Activated CD8-positive, alpha-beta memory T cell treated with anti-CD3 and anti-CD28 coated beads, Interleukin-2, amount 50 U/mL, for 24 hours (primary cell): Measurements from ENCODE around the gene KATNAL2.
"Not testable (repeated sequence)": the region's sequence is repeated elsewhere in the genome, so short reads cannot be mapped to it uniquely, and the experiment has no call there.

ENCODE experiments used
- DNase-seq: peaks from one replicate; pipeline ENCODE4 v3.0.0-alpha.2; 2020; ENCODE audit errors: extremely low read depth

The KATNAL2 gene

DNA sequence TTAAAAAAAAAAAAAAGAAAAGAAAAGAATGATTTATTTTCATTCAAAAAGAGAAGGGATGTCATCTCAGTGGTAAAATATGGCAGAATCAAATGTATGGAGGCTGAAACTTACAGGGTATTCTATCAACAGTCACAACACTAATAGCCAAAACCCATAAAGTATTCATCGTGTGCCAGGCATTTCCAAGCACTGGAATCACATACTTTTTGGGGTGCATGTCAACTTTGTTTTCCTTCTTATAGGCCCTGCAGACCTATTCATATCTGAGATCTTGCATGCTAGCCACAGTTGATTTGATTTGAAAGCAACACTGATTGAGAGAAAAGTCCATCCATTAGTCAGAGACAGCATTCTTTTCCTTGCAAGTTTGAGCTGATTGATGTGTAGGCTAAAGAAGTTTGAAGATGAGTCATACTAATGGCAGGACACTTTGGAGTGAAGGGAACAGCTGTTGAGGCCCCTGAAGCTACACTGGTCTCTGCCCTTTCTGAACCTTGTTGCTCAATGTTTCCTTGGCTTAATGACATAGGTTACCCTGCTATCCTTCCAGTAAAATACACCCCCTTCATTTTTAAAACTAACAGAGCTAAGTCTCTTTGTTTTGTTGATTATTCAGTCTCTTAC is 22.0 kb downstream of the KATNAL2 start:
- no peak for DNase-seq

DNA sequence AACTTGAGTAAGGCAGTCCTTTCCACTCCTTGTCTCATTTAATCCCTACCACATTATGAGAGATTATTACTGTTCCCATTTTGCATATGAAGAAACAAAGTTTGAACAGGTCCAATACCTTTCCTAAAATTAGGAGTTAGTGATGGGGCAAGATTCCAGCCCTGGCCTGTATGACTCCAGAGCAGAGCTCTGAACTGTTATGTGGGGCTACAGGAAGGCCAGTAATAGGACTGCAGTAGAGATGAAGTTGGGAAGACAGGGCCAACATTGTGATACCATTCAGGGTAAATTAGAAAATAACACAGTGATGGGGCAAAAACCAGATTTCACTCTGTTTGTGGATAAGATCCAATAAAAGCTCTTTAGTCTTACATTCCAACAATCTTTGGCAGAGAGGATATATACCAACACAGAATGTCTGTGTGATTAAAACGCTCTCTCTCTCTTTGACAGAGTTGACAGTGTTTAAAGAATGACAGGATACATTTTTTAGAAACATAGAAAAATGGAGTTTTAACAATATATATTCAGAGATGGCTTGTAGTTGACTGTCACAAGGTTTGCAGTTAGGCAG is 22.7 kb downstream of the KATNAL2 start:
- no peak for DNase-seq

DNA sequence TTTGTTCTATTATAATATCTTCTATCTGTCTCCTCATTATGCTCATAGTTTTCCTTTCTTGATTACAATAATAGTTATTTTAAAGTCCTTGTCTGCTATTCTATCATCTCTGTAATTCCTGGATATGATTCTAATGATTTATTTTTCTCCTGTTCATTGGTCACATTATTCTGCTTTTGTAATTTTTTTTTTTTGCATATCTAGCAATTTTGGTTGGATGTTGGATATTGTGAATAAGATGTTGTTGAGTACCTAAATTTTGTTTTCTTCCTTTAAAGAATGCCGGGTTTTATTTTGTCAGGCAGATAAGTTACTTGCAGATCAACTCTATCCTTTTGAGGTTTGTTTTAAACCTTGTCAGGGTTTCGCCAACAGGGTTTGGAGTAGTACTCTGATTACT is 25.2 kb downstream of the KATNAL2 start:
- DNase-seq: no peak

DNA sequence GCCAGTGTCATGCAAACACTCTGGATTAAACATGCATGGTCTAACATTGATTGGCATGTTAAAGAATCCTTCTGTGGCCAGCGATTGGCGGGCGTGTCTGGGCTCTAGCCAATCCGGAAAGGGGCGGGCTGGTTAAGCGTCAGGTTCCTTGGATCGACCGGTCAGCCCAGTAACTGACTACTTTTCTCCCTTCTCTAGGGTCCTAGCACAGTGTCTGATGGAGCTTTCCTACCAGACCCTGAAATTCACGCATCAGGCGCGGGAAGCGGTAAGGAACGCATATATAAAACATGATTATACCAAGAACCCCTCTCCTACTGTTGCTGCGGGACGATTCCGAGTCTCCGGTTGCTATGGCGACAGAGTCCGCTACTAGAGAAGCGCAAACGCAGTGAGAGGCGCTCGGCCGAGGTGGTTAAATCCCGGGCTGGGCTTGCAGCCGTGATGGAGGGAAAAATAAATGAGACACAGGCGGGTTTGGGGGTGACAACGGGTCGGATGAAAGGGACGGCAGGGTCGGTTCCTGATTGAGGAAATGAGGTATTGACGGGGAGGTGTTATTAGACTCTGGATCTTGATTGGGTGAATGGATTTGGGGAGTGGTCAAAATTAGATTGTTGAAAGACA is 29.4 kb downstream of the KATNAL2 start:
- DNase-seq: no peak

DNA sequence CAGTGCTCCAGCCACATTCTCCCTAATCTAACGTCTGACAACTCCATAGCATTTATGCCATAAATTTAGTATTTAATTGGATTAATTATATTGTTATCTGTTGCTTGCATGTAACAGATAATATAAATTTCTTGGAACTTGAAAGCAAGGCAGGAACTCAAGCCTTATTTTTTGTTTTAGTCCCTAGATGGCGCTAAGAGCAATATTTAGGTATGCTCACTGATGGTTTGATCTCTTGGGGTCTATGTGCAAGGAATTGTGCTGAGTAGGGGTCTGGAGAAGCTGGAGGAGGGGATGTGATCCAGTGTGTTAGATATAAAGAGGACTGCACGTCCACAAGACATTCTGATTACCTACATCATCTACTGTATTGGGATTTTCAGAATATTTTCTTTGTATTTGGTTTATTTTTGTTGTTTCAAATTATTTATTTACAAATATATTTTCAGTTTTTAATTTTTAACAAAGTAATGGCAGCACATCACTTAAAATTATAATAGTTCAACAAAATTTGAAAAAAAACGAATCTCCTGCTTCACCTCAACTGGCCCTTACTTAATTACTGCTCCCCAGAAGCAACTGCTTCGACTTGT is 32.8 kb downstream of the KATNAL2 start:
- DNase-seq: no peak

DNA sequence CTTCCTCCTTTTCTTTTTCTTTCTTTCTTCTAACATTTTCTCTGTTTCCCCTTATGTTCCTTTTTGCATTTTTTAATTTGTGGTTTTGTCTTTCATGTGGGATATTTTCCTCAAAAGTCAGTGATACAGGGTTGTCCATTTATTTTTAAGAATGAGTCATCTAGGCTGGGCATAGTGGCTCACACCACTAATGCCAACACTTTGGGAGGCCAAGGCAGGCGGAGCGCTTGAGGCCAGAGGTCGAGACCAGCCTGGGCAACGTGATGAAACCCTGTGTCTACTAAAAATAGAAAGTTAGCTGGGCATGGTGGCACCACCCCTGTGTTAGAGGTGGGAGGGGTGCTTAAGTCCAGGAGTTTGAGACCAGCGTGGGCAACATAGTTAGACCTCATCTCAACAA is 35.8 kb downstream of the KATNAL2 start:
- no peak for DNase-seq

DNA sequence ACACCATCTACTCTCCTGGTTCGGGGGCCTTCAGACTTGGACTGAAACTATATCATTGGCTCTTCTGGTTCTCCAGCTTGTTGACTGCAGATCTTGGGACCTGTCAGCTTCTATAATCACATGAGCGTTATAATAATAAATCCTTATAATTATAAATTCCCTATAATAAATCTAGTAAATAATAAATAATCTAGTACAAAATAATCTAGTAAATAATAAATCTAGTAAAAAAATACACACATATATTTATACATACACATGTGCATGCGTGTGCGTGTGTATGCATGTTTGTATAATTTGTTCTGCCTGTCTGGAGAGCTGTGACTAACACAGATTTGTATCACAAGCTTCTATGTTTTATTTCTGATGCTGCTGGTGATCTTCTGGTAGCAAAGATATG is 40.8 kb downstream of the KATNAL2 start:
- DNase-seq: no peak

DNA sequence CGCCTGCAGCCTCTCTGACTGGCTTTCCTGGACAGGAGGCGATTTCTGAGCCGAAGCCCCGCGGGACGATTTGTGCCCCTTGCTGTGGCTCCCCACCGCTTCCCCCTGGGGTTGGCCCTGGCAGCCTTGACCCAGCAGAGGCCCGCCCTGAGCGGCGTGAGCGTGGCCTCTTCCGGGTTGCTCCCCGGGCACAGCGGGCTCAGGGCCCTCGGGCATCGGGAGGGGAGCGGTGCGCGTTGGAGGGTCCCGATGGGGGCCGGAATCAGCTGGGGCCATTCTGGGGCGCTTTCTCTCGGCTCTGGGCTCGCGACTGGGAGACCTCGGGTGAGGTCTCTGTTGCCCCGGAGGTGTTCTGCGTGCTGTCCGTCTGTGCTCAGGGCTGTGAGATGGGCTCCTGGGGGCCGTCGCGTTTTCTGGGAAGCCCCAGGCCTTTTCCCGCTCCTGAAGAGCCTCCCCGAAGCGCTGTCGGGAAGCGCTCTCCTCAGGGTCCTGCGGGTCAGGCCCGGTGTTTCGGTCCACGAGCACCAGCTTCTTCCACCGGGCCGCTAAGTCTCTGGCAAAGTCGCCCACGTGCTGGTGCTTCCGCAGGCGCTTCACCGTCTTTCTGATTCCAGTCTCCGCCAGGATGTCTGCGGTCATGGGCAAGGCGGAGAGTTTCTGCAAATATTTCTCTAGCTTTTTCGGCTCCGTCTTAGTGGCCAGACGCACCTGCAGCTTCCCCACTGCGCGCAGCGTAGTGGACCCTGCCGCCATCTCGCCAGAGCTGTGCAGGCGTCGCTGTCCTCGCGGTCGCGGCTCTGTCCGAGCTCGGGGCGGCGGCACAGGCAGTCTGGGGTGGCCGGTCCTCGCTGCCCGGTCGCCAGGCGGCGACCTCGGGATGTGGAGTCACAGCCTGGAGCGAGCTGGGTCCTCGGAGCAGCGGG is 46.5 kb downstream of the KATNAL2 start:
- DNase-seq: not testable (repeated sequence)

DNA sequence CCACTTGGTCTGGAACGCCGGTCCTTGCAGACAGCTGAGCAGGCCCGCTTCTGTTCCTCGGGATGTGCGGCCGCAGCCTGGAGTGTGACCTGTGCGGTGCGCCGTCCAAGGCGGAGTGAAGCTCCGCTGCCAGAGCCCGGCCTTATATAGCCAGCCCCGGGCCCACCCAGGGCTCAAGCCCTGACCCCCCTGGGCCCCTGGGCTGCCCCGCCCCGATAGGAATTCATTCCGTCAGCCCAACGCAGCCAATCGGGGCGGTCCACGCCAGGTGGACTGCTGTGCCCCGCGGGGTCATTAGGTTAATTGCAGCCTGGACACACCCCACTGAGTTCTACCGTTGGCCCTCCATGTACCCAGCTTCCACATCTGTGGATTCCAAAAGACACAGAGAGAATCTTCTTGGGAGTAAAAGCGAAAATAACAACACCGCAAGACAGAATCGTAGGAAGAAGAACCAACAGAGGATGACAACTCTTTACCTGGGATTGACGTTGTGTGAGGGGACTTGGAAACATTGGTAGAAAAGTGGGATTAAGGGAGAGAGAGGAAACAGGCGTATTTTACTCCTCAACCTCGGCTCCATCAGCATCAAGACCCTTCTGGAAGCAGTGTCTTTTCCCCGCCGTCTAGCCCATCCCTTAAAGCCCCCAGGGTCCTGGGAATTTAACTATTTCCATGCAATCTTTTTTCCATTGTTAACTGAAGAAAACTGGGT is 47.3 kb downstream of the KATNAL2 start:
- not testable (repeated sequence) for DNase-seq

DNA sequence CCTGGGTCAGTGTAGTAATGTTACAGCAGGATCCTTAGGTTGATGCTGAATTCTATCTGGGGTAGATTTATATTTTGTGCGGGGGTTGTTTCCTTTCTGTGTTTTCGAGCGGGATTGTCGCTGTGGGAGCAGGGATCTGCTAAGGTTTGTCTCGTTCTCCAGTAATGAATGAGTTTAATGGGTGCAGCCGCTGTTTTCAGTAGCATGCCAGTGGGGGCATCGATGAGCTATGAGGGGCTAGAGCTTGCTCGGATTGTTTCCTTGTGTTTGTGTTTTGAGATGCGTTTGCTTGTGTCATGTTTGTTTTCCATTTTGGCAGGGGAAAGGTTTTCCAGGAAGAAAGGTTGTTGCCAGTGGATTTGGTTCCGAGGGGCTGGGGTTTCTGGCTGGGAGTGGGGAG is 48.9 kb downstream of the KATNAL2 start:
- not testable (repeated sequence) for DNase-seq

DNA sequence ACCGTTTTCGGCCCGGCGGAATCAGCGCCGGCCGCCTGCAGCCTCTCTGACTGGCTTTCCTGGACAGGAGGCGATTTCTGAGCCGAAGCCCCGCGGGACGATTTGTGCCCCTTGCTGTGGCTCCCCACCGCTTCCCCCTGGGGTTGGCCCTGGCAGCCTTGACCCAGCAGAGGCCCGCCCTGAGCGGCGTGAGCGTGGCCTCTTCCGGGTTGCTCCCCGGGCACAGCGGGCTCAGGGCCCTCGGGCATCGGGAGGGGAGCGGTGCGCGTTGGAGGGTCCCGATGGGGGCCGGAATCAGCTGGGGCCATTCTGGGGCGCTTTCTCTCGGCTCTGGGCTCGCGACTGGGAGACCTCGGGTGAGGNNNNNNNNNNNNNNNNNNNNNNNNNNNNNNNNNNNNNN is 52.1 kb downstream of the KATNAL2 start:
- DNase-seq: not testable (repeated sequence)

DNA sequence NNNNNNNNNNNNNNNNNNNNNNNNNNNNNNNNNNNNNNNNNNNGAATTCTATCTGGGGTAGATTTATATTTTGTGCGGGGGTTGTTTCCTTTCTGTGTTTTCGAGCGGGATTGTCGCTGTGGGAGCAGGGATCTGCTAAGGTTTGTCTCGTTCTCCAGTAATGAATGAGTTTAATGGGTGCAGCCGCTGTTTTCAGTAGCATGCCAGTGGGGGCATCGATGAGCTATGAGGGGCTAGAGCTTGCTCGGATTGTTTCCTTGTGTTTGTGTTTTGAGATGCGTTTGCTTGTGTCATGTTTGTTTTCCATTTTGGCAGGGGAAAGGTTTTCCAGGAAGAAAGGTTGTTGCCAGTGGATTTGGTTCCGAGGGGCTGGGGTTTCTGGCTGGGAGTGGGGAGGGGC is 102.5 kb downstream of the KATNAL2 start:
- not testable (repeated sequence) for DNase-seq

DNA sequence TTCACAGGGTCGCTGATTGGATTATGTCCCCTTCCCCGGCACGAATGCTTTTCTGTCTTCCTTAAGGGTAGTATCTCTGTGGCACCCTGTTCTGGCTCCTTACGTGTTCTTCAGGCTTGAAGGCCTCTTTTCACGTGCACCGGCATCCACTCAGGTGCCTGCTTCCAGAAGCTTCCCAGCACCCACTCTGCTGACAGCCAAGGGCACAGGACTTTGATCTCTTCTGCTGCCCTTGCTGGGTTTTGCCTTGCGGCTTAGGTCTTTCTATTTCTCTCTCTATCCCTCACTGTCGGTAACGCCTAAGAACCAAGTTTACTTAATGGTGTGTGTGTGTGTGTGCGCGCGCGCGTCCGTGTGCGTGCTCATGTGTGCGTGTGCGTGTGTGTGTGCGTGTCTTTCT is 103.4 kb downstream of the KATNAL2 start:
- not testable (repeated sequence) for DNase-seq

DNA sequence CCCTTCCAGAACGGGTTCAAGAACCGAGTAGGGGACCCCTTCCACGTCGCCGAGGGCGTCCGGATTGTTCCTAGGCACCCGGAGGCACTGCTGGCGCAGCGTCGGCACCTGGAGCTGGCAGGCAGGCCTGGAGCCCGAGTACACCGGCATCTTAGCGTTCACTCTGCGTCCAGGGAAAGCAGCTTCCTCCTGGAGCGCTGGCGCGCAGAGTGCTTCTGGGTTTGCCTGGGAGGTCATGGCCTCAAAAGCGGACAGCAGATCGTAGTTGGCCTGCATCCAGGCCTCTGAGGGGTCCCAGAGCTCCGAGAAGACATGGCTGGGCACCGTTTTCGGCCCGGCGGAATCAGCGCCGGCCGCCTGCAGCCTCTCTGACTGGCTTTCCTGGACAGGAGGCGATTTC is 105.4 kb downstream of the KATNAL2 start:
- not testable (repeated sequence) for DNase-seq

DNA sequence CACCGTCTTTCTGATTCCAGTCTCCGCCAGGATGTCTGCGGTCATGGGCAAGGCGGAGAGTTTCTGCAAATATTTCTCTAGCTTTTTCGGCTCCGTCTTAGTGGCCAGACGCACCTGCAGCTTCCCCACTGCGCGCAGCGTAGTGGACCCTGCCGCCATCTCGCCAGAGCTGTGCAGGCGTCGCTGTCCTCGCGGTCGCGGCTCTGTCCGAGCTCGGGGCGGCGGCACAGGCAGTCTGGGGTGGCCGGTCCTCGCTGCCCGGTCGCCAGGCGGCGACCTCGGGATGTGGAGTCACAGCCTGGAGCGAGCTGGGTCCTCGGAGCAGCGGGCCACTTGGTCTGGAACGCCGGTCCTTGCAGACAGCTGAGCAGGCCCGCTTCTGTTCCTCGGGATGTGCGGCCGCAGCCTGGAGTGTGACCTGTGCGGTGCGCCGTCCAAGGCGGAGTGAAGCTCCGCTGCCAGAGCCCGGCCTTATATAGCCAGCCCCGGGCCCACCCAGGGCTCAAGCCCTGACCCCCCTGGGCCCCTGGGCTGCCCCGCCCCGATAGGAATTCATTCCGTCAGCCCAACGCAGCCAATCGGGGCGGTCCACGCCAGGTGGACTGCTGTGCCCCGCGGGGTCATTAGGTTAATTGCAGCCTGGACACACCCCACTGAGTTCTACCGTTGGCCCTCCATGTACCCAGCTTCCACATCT is 106.5 kb downstream of the KATNAL2 start:
- not testable (repeated sequence) for DNase-seq

DNA sequence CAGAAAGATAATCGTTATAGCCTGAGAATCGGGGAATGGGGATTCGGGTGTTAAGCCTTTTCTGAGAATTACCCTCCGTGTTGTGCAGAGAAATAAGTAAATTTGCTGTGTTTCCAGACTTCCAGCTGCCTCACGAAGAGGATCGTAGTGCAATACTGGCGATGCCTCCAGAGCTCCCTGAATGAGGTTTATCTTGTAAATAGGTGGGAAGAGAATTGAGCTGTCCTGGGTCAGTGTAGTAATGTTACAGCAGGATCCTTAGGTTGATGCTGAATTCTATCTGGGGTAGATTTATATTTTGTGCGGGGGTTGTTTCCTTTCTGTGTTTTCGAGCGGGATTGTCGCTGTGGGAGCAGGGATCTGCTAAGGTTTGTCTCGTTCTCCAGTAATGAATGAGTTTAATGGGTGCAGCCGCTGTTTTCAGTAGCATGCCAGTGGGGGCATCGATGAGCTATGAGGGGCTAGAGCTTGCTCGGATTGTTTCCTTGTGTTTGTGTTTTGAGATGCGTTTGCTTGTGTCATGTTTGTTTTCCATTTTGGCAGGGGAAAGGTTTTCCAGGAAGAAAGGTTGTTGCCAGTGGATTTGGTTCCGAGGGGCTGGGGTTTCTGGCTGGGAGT is 108.3 kb downstream of the KATNAL2 start:
- not testable (repeated sequence) for DNase-seq

DNA sequence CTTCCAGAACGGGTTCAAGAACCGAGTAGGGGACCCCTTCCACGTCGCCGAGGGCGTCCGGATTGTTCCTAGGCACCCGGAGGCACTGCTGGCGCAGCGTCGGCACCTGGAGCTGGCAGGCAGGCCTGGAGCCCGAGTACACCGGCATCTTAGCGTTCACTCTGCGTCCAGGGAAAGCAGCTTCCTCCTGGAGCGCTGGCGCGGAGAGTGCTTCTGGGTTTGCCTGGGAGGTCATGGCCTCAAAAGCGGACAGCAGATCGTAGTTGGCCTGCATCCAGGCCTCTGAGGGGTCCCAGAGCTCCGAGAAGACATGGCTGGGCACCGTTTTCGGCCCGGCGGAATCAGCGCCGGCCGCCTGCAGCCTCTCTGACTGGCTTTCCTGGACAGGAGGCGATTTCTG is 111.3 kb downstream of the KATNAL2 start:
- not testable (repeated sequence) for DNase-seq

DNA sequence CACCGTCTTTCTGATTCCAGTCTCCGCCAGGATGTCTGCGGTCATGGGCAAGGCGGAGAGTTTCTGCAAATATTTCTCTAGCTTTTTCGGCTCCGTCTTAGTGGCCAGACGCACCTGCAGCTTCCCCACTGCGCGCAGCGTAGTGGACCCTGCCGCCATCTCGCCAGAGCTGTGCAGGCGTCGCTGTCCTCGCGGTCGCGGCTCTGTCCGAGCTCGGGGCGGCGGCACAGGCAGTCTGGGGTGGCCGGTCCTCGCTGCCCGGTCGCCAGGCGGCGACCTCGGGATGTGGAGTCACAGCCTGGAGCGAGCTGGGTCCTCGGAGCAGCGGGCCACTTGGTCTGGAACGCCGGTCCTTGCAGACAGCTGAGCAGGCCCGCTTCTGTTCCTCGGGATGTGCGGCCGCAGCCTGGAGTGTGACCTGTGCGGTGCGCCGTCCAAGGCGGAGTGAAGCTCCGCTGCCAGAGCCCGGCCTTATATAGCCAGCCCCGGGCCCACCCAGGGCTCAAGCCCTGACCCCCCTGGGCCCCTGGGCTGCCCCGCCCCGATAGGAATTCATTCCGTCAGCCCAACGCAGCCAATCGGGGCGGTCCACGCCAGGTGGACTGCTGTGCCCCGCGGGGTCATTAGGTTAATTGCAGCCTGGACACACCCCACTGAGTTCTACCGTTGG is 112.4 kb downstream of the KATNAL2 start:
- DNase-seq: not testable (repeated sequence)

DNA sequence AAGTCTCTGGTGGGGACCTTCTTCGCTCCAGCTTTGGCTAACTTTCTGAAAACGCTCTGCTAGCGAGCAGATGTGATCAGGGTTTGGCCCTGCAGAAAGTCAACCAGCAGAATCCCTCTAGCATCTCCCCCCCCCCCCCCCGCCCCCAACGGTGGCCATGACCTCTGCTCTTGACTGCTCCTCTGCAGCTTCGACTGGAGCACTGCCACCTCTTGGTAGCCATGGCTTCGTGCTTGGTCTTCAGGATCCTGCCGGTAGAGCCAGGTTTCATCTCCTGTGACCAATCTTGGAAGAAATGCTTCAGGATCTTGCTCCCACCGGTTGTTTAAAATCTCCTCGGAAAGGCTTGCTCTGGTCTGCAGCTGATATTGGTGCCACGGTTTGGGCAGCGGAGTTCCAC is 113.5 kb downstream of the KATNAL2 start:
- not testable (repeated sequence) for DNase-seq

DNA sequence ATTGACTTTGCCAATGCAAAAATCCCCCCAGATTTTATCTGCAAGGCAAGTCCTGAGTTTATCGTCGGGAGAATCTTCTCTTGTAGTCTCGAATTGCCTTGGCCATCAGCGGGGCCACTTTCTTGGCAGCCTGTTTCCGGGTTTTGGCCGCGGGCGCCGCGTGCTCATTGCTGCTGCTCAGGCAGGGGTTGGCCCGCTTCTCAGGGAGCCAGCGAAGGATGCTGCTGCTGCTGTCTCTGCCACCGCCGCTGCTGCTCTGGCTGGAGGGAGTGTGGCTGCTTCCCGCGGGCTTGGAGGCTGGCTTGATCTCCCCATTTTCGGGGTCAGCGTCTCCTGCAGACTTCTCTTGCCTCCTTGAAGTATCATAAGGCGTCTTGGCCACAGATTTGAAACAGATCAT is 115.5 kb downstream of the KATNAL2 start:
- no peak for DNase-seq
